ENCODE data around the gene NSMF.

Gene NSMF

GRCh38 chr9:137445930-137446431 lies 13.2 kb downstream of the NSMF start:
- DNase-seq (ENCODE audit: low spot score), result no peak

GRCh38 chr9:137445275-137445807 lies 13.8 kb downstream of the NSMF start:
- DNase-seq (ENCODE audit: low spot score), result peak; percentile 84

- DNase-seq (ENCODE audit: low spot score), result no peak
These were observed 14.9 kb downstream of the NSMF start for GRCh38 chr9:137444106-137444790.

GRCh38 chr9:137441935-137442321 lies 17.2 kb downstream of the NSMF start:
- no peak for DNase-seq (ENCODE audit: low spot score)

- DNase-seq (ENCODE audit: low spot score), result peak; percentile 98
These were observed 17.7 kb downstream of the NSMF start, which contains the start of gene ENTPD8 for GRCh38 chr9:137441289-137441934. Gene ENTPD8 (minus strand): TSS chr9:137441357. CDS start chr9:137438285, 3,072 bp downstream.

GRCh38 chr9:137439158-137439714 lies 19.9 kb downstream of the NSMF start:
- DNase-seq (ENCODE audit: low spot score), result no peak

GRCh38 chr9:137438591-137439157 lies 20.5 kb downstream of the NSMF start:
- DNase-seq (ENCODE audit: low spot score), result no peak

GRCh38 chr9:137437691-137438590 lies 21.2 kb downstream of the NSMF start:
- no peak for DNase-seq (ENCODE audit: low spot score)

GRCh38 chr9:137436761-137437600 lies 22.2 kb downstream of the NSMF start:
- DNase-seq (ENCODE audit: low spot score), result no peak

- DNase-seq (ENCODE audit: low spot score), result no peak
These were observed 23.0 kb downstream of the NSMF start for GRCh38 chr9:137435980-137436760.

- DNase-seq (ENCODE audit: low spot score), result no peak
These were observed 23.7 kb downstream of the NSMF start for GRCh38 chr9:137435381-137435891.

GRCh38 chr9:137434498-137435380 lies 24.4 kb downstream of the NSMF start:
- no peak for DNase-seq (ENCODE audit: low spot score)

GRCh38 chr9:137433916-137434431 lies 25.2 kb downstream of the NSMF start:
- DNase-seq (ENCODE audit: low spot score), result no peak

- DNase-seq (ENCODE audit: low spot score), result no peak
These were observed 25.7 kb downstream of the NSMF start for GRCh38 chr9:137433349-137433915.

- no peak for DNase-seq (ENCODE audit: low spot score)
These were observed 26.3 kb downstream of the NSMF start for GRCh38 chr9:137432687-137433348.

GRCh38 chr9:137431416-137431931 lies 27.7 kb downstream of the NSMF start:
- DNase-seq (ENCODE audit: low spot score), result no peak
